H1 (cell line): Measurements from ENCODE around the gene GNAT2. TPM values are rescaled to one million over a fixed set of nuclear protein-coding genes. Genes with fewer than 3 reads are reported as not detected.

Experiments
- BCL11A ChIP-seq, 2 experiments: IDR thresholded peaks; one replicate each; pipeline ENCODE4 v1.6.1; 2011; ENCODE audit warnings: low read depth in 2 of 2, low read length in 2 of 2, mild to moderate bottlenecking in 2 of 2
- CHD7 ChIP-seq: fragments of 300-600 bp; sonication (generic); IDR thresholded peaks from 2 replicates; pipeline ENCODE4 v1.7.1; 2012; ENCODE audit warnings: low read length, moderate library complexity, mild to moderate bottlenecking, inconsistent platforms; ENCODE audit not compliant: insufficient replicate concordance
- CREB1 ChIP-seq: IDR thresholded peaks from 2 replicates; pipeline ENCODE4 v1.6.1; 2012; ENCODE audit warnings: inconsistent platforms
- EP300 ChIP-seq, 2 experiments: IDR thresholded peaks; 1 replicate in 1 of 2; 2 replicates in 1 of 2; pipeline ENCODE4 v1.6.1; 2011 to 2012; ENCODE audit warnings: low read depth in 2 of 2, low read length in 2 of 2, mild to moderate bottlenecking in 2 of 2, borderline replicate concordance in 1 of 2, inconsistent platforms in 1 of 2, moderate library complexity in 1 of 2
- GABPA ChIP-seq: IDR thresholded peaks from 2 replicates; pipeline ENCODE4 v1.6.1; 2011; ENCODE audit warnings: mild to moderate bottlenecking, low read length, moderate library complexity, borderline replicate concordance; ENCODE audit not compliant: insufficient read depth
- JUND ChIP-seq: IDR thresholded peaks from 2 replicates; pipeline ENCODE4 v1.6.1; 2011; ENCODE audit warnings: mild to moderate bottlenecking, improper control_type of control experiment, low read length
- MAX ChIP-seq: IDR thresholded peaks from 2 replicates; pipeline ENCODE4 v1.6.1; 2012; ENCODE audit warnings: inconsistent platforms
- RNF2 ChIP-seq: fragments of 200-900, 300-1000 bp; sonication (generic); IDR thresholded peaks from 2 replicates; pipeline ENCODE4 v1.7.1; 2016; ENCODE audit warnings: borderline replicate concordance, low read depth, mild to moderate bottlenecking, antibody characterized with exemption, low read length; ENCODE audit not compliant: poor library complexity, severe bottlenecking; ENCODE audit errors: missing control alignments
- SAP30 ChIP-seq: fragments of 300-600 bp; sonication (generic); IDR thresholded peaks from 2 replicates; pipeline ENCODE4 v1.7.1; 2012; ENCODE audit warnings: low read length, moderate library complexity, mild to moderate bottlenecking, inconsistent platforms; ENCODE audit not compliant: insufficient read depth, insufficient replicate concordance
- polyA plus RNA-seq, 7 experiments: library from polyadenylated mRNA; depleted of rRNA in 3 of 7; stranded (reverse) in 5 of 7; unstranded in 2 of 7; fragments of >200 nt in 5 of 7; fragments of 200-250 nt in 2 of 7; gene quantifications; 1 replicate in 5 of 7; 2 replicates in 1 of 7; 4 replicates in 1 of 7; pipeline versions ENCODE4 v1.2.1 to v1.2.3, GENCODE V29; 2011 to 2013; ENCODE audit warnings: missing spikeins in 2 of 7, mixed read lengths in 2 of 7
- total RNA-seq: library from RNA; stranded (reverse); fragmentation: NEBNext Ultra II Directional; extraction: Animal tissue kit (Norgen Biotek cat#: 25700); gene quantifications from 2 replicates; pipeline ENCODE4 v1.2.1, GENCODE V29; 2021

GNAT2 gene
- total and polyA plus RNA-seq, 2 of the 8 experiments (the other 6 are each of a cell fraction or from before 2014, with no cell fraction given), result 0.05 TPM; not detected in 1

GRCh38 chr1:109592916-109593315, 26.5 kb downstream of the GNAT2 start (continued):
- no peak for TF ChIP-seq CHD7
- no peak for TF ChIP-seq SAP30
- no peak for TF ChIP-seq RNF2
- no peak for TF ChIP-seq GABPA
- TF ChIP-seq EP300 (IDR thresholded peaks at IDR 0.05; ENCODE audit: borderline replicate concordance in 1 of 2, low read depth in 2 of 2, low read length in 2 of 2), result no peak
- TF ChIP-seq JUND, result no peak
- TF ChIP-seq MAX, result no peak
- no peak for TF ChIP-seq CREB1
- no peak for TF ChIP-seq BCL11A (IDR thresholded peaks at IDR 0.05; ENCODE audit: low read depth in 2 of 2, low read length in 2 of 2)
